Measurements from ENCODE around the gene RAB27B.

Gene RAB27B

GRCh38 chr18:54916507-54916906 is 88.2 kb downstream of the RAB27B start:
- no peak for DNase-seq

GRCh38 chr18:54918060-54918459 is 89.8 kb downstream of the RAB27B start:
- no peak for DNase-seq

DNA sequence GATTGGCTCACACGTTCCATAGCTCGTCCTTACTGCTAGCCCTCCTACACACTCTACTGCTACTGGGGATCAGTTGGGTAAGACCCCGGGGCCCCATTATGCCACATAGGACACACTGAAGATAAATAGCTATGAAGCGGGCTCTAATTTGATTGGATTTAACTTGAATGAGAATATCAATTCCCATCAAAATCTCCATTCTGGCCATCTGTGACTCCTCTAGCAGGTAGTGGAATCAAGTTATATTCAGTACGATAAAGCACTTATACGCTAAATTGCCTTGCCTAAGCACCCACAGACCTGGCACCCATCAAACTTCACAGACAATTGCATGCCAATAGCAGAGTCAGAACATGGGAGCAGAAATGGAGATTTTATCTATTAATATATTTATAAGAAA is 91.1 kb downstream of the RAB27B start:
- DNase-seq, result no peak

DNA sequence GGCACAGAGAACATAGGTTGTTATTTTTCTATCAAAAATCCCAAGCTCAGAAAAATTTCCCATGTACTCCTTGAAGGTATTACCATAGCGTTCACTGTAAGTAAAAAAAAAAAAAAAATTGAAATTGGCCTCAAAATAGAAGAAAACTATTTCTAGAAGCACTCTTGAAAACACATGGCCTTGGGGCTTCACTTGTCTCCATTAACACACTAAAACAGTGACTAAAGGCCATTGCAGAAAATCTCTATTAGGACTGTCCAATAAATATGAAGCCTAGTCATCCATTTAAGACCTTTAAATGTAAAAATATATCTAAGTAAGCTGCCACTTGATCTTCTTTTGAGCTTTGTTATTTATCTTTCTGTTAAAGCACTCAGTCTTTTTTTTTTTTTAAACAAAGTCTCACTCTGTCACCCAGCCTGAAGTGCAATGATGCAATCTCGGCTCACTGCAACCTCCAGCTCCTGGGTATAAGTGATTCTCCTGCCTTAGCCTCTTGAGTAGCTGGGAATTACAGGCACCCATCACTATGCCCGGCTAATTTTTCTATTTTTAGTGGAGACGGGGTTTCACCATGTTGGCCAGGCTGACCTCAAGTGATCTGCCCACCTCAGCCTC is 95.2 kb downstream of the RAB27B start:
- no peak for DNase-seq

GRCh38 chr18:54924948-54925347 is 96.7 kb downstream of the RAB27B start:
- DNase-seq, result no peak

GRCh38 chr18:54926593-54927325 is 98.5 kb downstream of the RAB27B start:
- DNase-seq, result no peak

DNA sequence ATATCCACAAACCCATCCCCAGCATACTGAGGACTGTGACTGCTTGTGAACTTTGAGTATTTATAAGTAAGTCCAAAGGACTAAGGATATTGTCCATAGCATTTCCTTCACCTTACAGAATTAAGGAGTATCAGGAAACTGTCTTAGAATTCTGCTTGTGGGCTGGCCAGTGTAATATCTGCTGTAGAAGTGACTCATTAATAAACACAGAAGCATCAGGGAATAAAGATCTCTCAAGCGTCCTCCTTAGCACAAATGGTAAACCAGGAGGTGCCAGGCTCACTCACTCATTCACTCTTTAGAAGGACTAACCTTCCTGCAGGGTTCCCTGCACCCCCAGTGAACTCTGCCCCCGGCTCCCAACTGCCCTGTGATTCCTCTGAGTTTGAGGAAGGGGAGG is 100.0 kb downstream of the RAB27B start:
- DNase-seq, result no peak

DNA sequence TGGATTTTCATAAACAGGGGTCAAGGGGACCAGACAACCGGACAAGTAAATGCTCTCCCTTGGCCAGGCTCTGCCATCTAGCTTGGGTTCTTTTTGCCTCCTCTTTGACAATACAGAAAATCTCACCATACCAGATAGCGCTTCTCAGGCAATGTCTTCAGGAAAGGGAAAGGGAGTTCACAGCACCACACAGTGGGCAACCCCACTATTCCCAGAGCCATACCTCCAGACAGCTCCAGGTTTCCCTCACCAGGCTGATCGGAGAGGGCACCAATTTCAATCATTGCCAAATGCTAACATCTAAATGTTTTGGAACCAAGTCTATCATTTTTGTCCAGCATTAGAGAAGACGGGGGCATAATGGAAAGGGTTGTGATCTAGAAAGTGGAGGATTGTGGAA is 102.9 kb downstream of the RAB27B start:
- DNase-seq, result no peak

DNA sequence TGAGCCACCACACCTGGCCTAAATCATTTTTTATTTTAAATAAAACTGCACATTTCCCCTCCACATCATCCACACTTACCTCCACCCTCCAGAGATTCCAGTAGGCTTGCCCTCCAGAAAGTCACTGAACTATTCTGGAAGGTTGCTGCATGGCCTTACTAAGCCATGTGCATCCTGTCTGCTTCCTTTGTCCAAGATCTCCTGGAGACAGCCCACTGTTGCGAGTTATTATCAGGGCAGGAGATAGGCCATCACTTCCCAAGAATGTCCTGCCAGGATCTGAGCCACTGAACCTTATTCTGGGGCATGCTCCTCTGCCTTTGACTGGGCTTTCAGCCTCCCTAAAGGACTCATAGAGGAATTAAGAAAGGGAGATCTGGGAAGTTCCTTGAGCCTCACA is 104.2 kb downstream of the RAB27B start:
- DNase-seq, result no peak

GRCh38 chr18:54938506-54938905 is 110.2 kb downstream of the RAB27B start:
- DNase-seq, result no peak

DNA sequence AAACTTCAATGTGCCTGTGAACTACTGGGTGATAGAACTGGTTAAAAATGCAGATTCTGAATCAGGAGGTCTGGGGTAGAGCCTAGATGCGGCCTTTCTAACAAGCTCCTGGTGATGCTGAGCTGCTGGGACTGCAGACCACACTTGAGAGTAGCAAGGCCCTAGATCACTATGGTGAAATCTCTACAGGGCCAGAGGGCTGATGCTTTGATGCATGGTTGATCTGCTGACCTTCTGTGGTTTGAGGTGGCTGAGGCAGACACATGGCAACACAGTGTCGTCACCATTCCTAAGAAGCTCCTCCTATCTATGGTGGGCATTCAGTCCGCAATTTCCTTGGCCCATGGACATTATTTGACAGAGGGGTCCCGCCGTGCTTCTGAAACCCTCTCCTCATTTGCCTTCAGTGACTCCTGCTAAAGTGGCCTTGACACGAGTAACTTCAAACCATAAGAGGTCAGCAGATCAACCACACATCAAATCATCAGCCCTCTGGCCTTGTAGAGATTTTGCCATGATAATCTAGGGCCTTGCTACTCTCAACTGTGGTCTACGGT is 111.2 kb downstream of the RAB27B start:
- DNase-seq, result no peak

- DNase-seq, result no peak
Observed at GRCh38 chr18:54942144-54942543, 113.9 kb downstream of the RAB27B start.

GRCh38 chr18:54942569-54942968 is 114.3 kb downstream of the RAB27B start:
- no peak for DNase-seq

All from cortex of kidney (tissue), 1 donor.